H1 (cell line): ENCODE results near the gene CREBBP. TPM values are rescaled to one million over a fixed set of nuclear protein-coding genes. Genes with fewer than 3 reads are reported as not detected.

ENCODE experiments used
- CTCF ChIA-PET: fragments of 300-600 bp; sonication (Branson Sonifier 250); formaldehyde crosslinking; loops from one replicate; lab custom pipeline; 2021; ENCODE audit not compliant: partially characterized antibody; lab: Charles Lee
- POLR2A ChIA-PET: fragments of 300-600 bp; sonication (Branson Sonifier 250); formaldehyde crosslinking; loops from one replicate; lab custom pipeline; 2021; ENCODE audit warnings: inconsistent platforms; ENCODE audit not compliant: partially characterized antibody; lab: Charles Lee
- DNase-seq, 2 experiments: peaks; one replicate each; pipeline versions ENCODE4 v3.0.0 to v3.0.0-alpha.2; 2010 to 2022; ENCODE audit warnings: low spot score in 2 of 2, low read depth in 1 of 2, mixed read lengths in 1 of 2
- FAIRE-seq: peaks from 2 replicates; lab custom pipeline; 2011; peaks lifted over from hg19 to GRCh38; lab: Jason Lieb, UNC
- H2AFZ ChIP-seq: 2 replicates; pipeline ENCODE4 v1.8.1; 2012; ENCODE audit warnings: low read length, inconsistent platforms
- H2AK5ac ChIP-seq: 2 replicates; pipeline ENCODE4 v1.6.1; 2013; ENCODE audit warnings: low read depth, low read length
- H2BK120ac ChIP-seq: replicated peaks from 2 replicates; pipeline ENCODE3; 2013; ENCODE audit warnings: low read depth, low read length, inconsistent platforms
- H2BK12ac ChIP-seq: 2 replicates; pipeline ENCODE4 v1.6.1; 2013; ENCODE audit warnings: low read depth, low read length
- H2BK15ac ChIP-seq: 2 replicates; pipeline ENCODE4 v1.6.1; 2013; ENCODE audit warnings: low read length
- H2BK20ac ChIP-seq: 2 replicates; pipeline ENCODE4 v1.6.1; 2013; ENCODE audit warnings: low read length
- H2BK5ac ChIP-seq: 2 replicates; pipeline ENCODE4 v1.6.1; 2013; ENCODE audit warnings: low read depth, low read length
- H3K14ac ChIP-seq: 2 replicates; pipeline ENCODE4 v1.6.1; 2013; ENCODE audit warnings: inconsistent platforms; ENCODE audit not compliant: insufficient read length
- H3K18ac ChIP-seq: 2 replicates; pipeline ENCODE4 v1.6.1; 2013; ENCODE audit warnings: low read length; ENCODE audit errors: extremely low read depth
- H3K23ac ChIP-seq: 2 replicates; pipeline ENCODE4 v1.6.1; 2013; ENCODE audit warnings: inconsistent platforms; ENCODE audit not compliant: insufficient read length
- H3K23me2 ChIP-seq: 2 replicates; pipeline ENCODE4 v1.6.1; 2013; ENCODE audit warnings: low read depth, low read length
- H3K27ac ChIP-seq: 2 replicates; pipeline ENCODE4 v1.6.1; 2011; ENCODE audit warnings: low read depth, low read length, inconsistent platforms
- H3K27me3 ChIP-seq, 4 experiments: replicated peaks in 1 of 4; 1 replicate in 1 of 4; 2 replicates in 3 of 4; pipeline versions ENCODE4 v1.6.1 to v1.8.1; 2011 to 2013; ENCODE audit warnings: low read length in 3 of 4, mild to moderate bottlenecking in 3 of 4, inconsistent platforms in 2 of 4, mixed read lengths in 2 of 4, moderate library complexity in 1 of 4; ENCODE audit not compliant: control insufficient read depth in 3 of 4, insufficient read depth in 3 of 4; ENCODE audit errors: extremely low read depth in 1 of 4
- H3K36me3 ChIP-seq, 4 experiments: 2 replicates each; pipeline versions ENCODE4 v1.6.1 to v1.8.1; 2011 to 2013; ENCODE audit warnings: mild to moderate bottlenecking in 4 of 4, low read length in 3 of 4, moderate library complexity in 2 of 4, control low read depth in 1 of 4, inconsistent platforms in 1 of 4; ENCODE audit not compliant: insufficient read depth in 4 of 4, control insufficient read depth in 2 of 4
- H3K4ac ChIP-seq: replicated peaks from 2 replicates; pipeline ENCODE3; 2013; ENCODE audit warnings: low read length, low read depth, mixed read lengths, inconsistent platforms; ENCODE audit not compliant: insufficient read length
- H3K4me1 ChIP-seq, 4 experiments: replicated peaks in 1 of 4; 1 replicate in 1 of 4; 2 replicates in 3 of 4; pipeline versions ENCODE4 v1.6.1 to v1.8.1; 2011 to 2013; ENCODE audit warnings: low read length in 3 of 4, inconsistent platforms in 2 of 4, mixed read lengths in 1 of 4; ENCODE audit not compliant: insufficient read depth in 4 of 4, control insufficient read depth in 3 of 4
- H3K4me2 ChIP-seq, 2 experiments: 2 replicates each; pipeline versions ENCODE4 v1.6.1 to v1.8.1; 2011 to 2013; ENCODE audit warnings: low read depth in 2 of 2, low read length in 2 of 2, control low read depth in 1 of 2, inconsistent platforms in 1 of 2, mild to moderate bottlenecking in 1 of 2; ENCODE audit not compliant: insufficient read depth in 1 of 2
- H3K4me3 ChIP-seq, 4 experiments: fragments of 200-600, 300-600 bp in 1 of 4; sonication (generic), shearing (Covaris generic), sonication (Bioruptor Twin) in 1 of 4; 2 replicates each; pipeline versions ENCODE4 v1.5.1 to v1.8.1; 2011 to 2016; ENCODE audit warnings: low read length in 4 of 4, low read depth in 3 of 4, control low read depth in 2 of 4, inconsistent platforms in 2 of 4, mild to moderate bottlenecking in 2 of 4, mixed read lengths in 1 of 4, moderate library complexity in 1 of 4; ENCODE audit not compliant: insufficient read depth in 2 of 4; ENCODE audit errors: extremely low read depth in 1 of 4
- H3K56ac ChIP-seq: replicated peaks from 2 replicates; pipeline ENCODE3; 2013; ENCODE audit warnings: low read depth, mild to moderate bottlenecking, mixed read lengths, low read length, inconsistent platforms; ENCODE audit not compliant: insufficient read length
- H3K79me1 ChIP-seq: 2 replicates; pipeline ENCODE4 v1.6.1; 2013; ENCODE audit warnings: low read depth, low read length, control low read depth
- H3K79me2 ChIP-seq, 2 experiments: 2 replicates each; pipeline versions ENCODE4 v1.6.1 to v1.8.1; 2012 to 2013; ENCODE audit warnings: low read length in 2 of 2, mild to moderate bottlenecking in 2 of 2, inconsistent platforms in 1 of 2; ENCODE audit not compliant: insufficient read depth in 2 of 2, control insufficient read depth in 1 of 2
- H3K9ac ChIP-seq, 4 experiments: replicated peaks in 1 of 4; 1 replicate in 1 of 4; 2 replicates in 3 of 4; pipeline versions ENCODE4 v1.6.1 to v1.8.1; 2011 to 2013; ENCODE audit warnings: low read depth in 3 of 4, low read length in 3 of 4, control low read depth in 2 of 4, mild to moderate bottlenecking in 2 of 4, moderate library complexity in 2 of 4, inconsistent platforms in 1 of 4; ENCODE audit errors: extremely low read depth in 1 of 4
- H3K9me3 ChIP-seq, 2 experiments: 2 replicates each; pipeline versions ENCODE4 v1.6.1 to v1.8.1; 2012 to 2013; ENCODE audit warnings: mild to moderate bottlenecking in 2 of 2, moderate library complexity in 2 of 2, control low read depth in 1 of 2, inconsistent platforms in 1 of 2, low read depth in 1 of 2, low read length in 1 of 2, mixed read lengths in 1 of 2; ENCODE audit not compliant: insufficient read depth in 2 of 2
- H4K20me1 ChIP-seq, 2 experiments: replicated peaks in 1 of 2; 2 replicates each; pipeline versions ENCODE3 to v1.8.1; 2011 to 2013; ENCODE audit warnings: inconsistent platforms in 2 of 2, low read length in 2 of 2, mild to moderate bottlenecking in 1 of 2; ENCODE audit not compliant: insufficient read depth in 2 of 2, control insufficient read depth in 1 of 2
- H4K5ac ChIP-seq: 2 replicates; pipeline ENCODE4 v1.6.1; 2013; ENCODE audit warnings: low read length, low read depth, mixed read lengths, inconsistent platforms; ENCODE audit not compliant: insufficient read length
- H4K8ac ChIP-seq: 2 replicates; pipeline ENCODE4 v1.8.0; 2013; ENCODE audit warnings: mild to moderate bottlenecking, moderate library complexity, low read length, inconsistent platforms; ENCODE audit not compliant: insufficient read depth; ENCODE audit errors: extremely low read depth
- H4K91ac ChIP-seq: replicated peaks from 2 replicates; pipeline ENCODE3; 2013; ENCODE audit warnings: low read length, mixed read lengths, inconsistent platforms; ENCODE audit not compliant: insufficient read length
- ASH2L ChIP-seq: fragments of 200-600, 300-600 bp; sonication (generic); IDR thresholded peaks from one replicate; pipeline ENCODE4 v1.7.1; 2017; ENCODE audit warnings: low read length
- ATF2 ChIP-seq: IDR thresholded peaks from 2 replicates; pipeline ENCODE4 v1.6.1; 2012; ENCODE audit warnings: low read length, inconsistent platforms
- EZH2 ChIP-seq: fragments of 200-600 bp; sonication (generic); IDR thresholded peaks from 2 replicates; pipeline ENCODE4 v1.7.1; 2012; ENCODE audit warnings: low read depth, mild to moderate bottlenecking, moderate library complexity, low read length, inconsistent platforms; ENCODE audit not compliant: severe bottlenecking
- FOSL1 ChIP-seq: IDR thresholded peaks from 2 replicates; pipeline ENCODE4 v1.6.1; 2011; ENCODE audit warnings: mild to moderate bottlenecking, low read depth, low read length, moderate library complexity; ENCODE audit not compliant: insufficient read depth
- JUND ChIP-seq: IDR thresholded peaks from 2 replicates; pipeline ENCODE4 v1.6.1; 2011; ENCODE audit warnings: mild to moderate bottlenecking, improper control_type of control experiment, low read length
- NRF1 ChIP-seq: IDR thresholded peaks from 2 replicates; pipeline ENCODE4 v1.6.1; 2011; ENCODE audit warnings: mild to moderate bottlenecking, low read depth, low read length, improper control_type of control experiment
- PHF8 ChIP-seq: fragments of 200-600 bp; sonication (generic); conservative IDR thresholded peaks from 2 replicates; pipeline ENCODE4 v1.7.1; 2012; ENCODE audit warnings: low read depth, mild to moderate bottlenecking, inconsistent platforms, low read length, moderate library complexity
- RAD21 ChIP-seq, 2 experiments: IDR thresholded peaks in 1 of 2; conservative IDR thresholded peaks in 1 of 2; 2 replicates each; pipeline ENCODE4 v1.6.1; 2011; ENCODE audit warnings: low read depth in 2 of 2, low read length in 2 of 2, improper control_type of control experiment in 1 of 2, inconsistent platforms in 1 of 2, mild to moderate bottlenecking in 1 of 2, moderate library complexity in 1 of 2
- SP1 ChIP-seq: IDR thresholded peaks from 2 replicates; pipeline ENCODE4 v1.6.1; 2011; ENCODE audit warnings: low read depth, low read length
- TAF7 ChIP-seq: optimal IDR thresholded peaks from 2 replicates; pipeline ENCODE3; 2011; ENCODE audit warnings: low read depth, mild to moderate bottlenecking, inconsistent platforms, low read length, moderate library complexity, borderline replicate concordance
- WGBS, 2 experiments: shearing (Covaris generic) in 1 of 2; methylation state at CpG; one replicate each; pipeline versions ENCODE4 v1.1.6 to v1.1.7; 2013 to 2015; ENCODE audit warnings: low lambda C conversion rate in 2 of 2, mixed read lengths in 2 of 2, inconsistent platforms in 1 of 2, low coverage in 1 of 2, missing lambda C conversion rate in 1 of 2; ENCODE audit not compliant: insufficient replicate concordance in 2 of 2, insufficient coverage in 1 of 2, insufficient read length in 1 of 2; ENCODE audit errors: extremely low coverage in 1 of 2, missing lambda C conversion rate in 1 of 2; 5-methylcytosine and 5-hydroxymethylcytosine counted together
- polyA plus RNA-seq, 7 experiments: library from polyadenylated mRNA; depleted of rRNA in 3 of 7; stranded (reverse) in 5 of 7; unstranded in 2 of 7; fragments of >200 nt in 5 of 7; fragments of 200-250 nt in 2 of 7; gene quantifications; 1 replicate in 5 of 7; 2 replicates in 1 of 7; 4 replicates in 1 of 7; pipeline versions ENCODE4 v1.2.1 to v1.2.3, GENCODE V29; 2011 to 2013; ENCODE audit warnings: missing spikeins in 2 of 7, mixed read lengths in 2 of 7
- total RNA-seq: library from RNA; stranded (reverse); fragmentation: NEBNext Ultra II Directional; extraction: Animal tissue kit (Norgen Biotek cat#: 25700); gene quantifications from 2 replicates; pipeline ENCODE4 v1.2.1, GENCODE V29; 2021

The CREBBP gene
- total and polyA plus RNA-seq, 2 of the 8 experiments (the other 6 are each of a cell fraction or from before 2014, with no cell fraction given) = 10.0 to 60.1 TPM

GRCh38 chr16:3907586-3907985, 27.1 kb upstream of the CREBBP start:
- Histone ChIP-seq H3K56ac (no peak overlapping the region), H3K27ac (no peak overlapping the region), H3K79me1 (no peaks in the 10 kb centered on the region), H3K36me3 (no peaks in the 10 kb centered on the region), H2BK20ac (no peak overlapping the region), H4K20me1 (no peaks in the 10 kb centered on the region), H4K91ac (no peak overlapping the region), H3K4me1 (peaks cover 0 to 3% (median under 1%) of the 10 kb centered on the region in 4 experiments; a peak in 1 of 7 replicates), H2AK5ac (no peak overlapping the region), H3K79me2 (no peaks in the 10 kb centered on the region), H3K4me3 (no peak overlapping the region), H2BK5ac (no peak overlapping the region), H3K27me3 (no peaks in the 10 kb centered on the region), H3K18ac (no peak overlapping the region), H4K5ac (no peak overlapping the region), H3K4me2 (no peak overlapping the region), H2BK120ac (no peak overlapping the region), H2BK12ac (no peak overlapping the region), H2BK15ac (no peak overlapping the region), H4K8ac (no peak overlapping the region), H2AFZ (peak overlapping the region; percentile 42; the same call in 1 of the 2 replicates), H3K14ac (no peak overlapping the region), H3K4ac (no peak overlapping the region), H3K9ac (no peak overlapping the region), H3K9me3 (no peaks in the 10 kb centered on the region), H3K23me2 (no peaks in the 10 kb centered on the region), H3K23ac (no peak overlapping the region)
- DNase-seq = peak in 1 of 2 experiments; percentile 53
- whole genome bisulfite sequencing, 2 experiments = 87% methylated on average over 2 of the region's 4 CpGs; no CpG with 5 or more reads in 1 of the 2 experiments
- no peak for FAIRE-seq
- POLR2A ChIA-PET = no interaction called here
- CTCF ChIA-PET = no interaction called here
- no peak for TF ChIP-seq TAF7
- TF ChIP-seq JUND = no peak
- TF ChIP-seq ASH2L = no peak
- TF ChIP-seq PHF8 = no peak
- no peak for TF ChIP-seq NRF1
- no peak for TF ChIP-seq SP1
- no peak for TF ChIP-seq RAD21 (IDR thresholded peaks at IDR 0.05 in 1 of 2, conservative IDR thresholded peaks at IDR 0.05 in 1 of 2; ENCODE audit: low read depth in 2 of 2, low read length in 2 of 2)
- no peak for TF ChIP-seq EZH2
- no peak for TF ChIP-seq ATF2
- no peak for TF ChIP-seq FOSL1
